WTC11 (cell line): ENCODE data around the gene IMPDH1.

Experiments
- FOXP4 ChIP-seq: sonication (generic); formaldehyde crosslinking; IDR thresholded peaks from 2 replicates; pipeline ENCODE4 v1.8.0; 2022; ENCODE audit warnings: mild to moderate bottlenecking, missing genetic modification reagents
- MYBL2 ChIP-seq: sonication (generic); formaldehyde crosslinking; IDR thresholded peaks from 2 replicates; pipeline ENCODE4 v1.8.1; 2023; ENCODE audit warnings: mild to moderate bottlenecking, moderate library complexity, missing genetic modification reagents
- RELA ChIP-seq: sonication (generic); formaldehyde crosslinking; IDR thresholded peaks from 2 replicates; pipeline ENCODE4 v1.8.1; 2022; ENCODE audit warnings: missing genetic modification reagents, mild to moderate bottlenecking, borderline replicate concordance
- USF1 ChIP-seq: sonication (generic); formaldehyde crosslinking; IDR thresholded peaks from 2 replicates; pipeline ENCODE4 v1.8.0; 2022; ENCODE audit warnings: mild to moderate bottlenecking, missing genetic modification reagents
- ZNF121 ChIP-seq: sonication (generic); formaldehyde crosslinking; IDR thresholded peaks from 2 replicates; pipeline ENCODE4 v1.8.0; 2023; ENCODE audit warnings: missing genetic modification reagents
- ZNF232 ChIP-seq: sonication (generic); formaldehyde crosslinking; IDR thresholded peaks from 2 replicates; pipeline ENCODE4 v1.8.0; 2022; ENCODE audit warnings: mild to moderate bottlenecking, missing genetic modification reagents
- TF ChIP-seq, protein P1 (sequence below): fragments of 200-600 bp; IDR thresholded peaks from 2 replicates; pipeline ENCODE4 v1.8.0; 2022; ENCODE audit warnings: antibody characterized with exemption
- TF ChIP-seq, protein P2 (sequence below): sonication (generic); formaldehyde crosslinking; IDR thresholded peaks from 2 replicates; pipeline ENCODE4 v1.8.1; 2022; ENCODE audit warnings: mild to moderate bottlenecking, missing genetic modification reagents, moderate library complexity, borderline replicate concordance

- TF ChIP-seq, protein P1, sequence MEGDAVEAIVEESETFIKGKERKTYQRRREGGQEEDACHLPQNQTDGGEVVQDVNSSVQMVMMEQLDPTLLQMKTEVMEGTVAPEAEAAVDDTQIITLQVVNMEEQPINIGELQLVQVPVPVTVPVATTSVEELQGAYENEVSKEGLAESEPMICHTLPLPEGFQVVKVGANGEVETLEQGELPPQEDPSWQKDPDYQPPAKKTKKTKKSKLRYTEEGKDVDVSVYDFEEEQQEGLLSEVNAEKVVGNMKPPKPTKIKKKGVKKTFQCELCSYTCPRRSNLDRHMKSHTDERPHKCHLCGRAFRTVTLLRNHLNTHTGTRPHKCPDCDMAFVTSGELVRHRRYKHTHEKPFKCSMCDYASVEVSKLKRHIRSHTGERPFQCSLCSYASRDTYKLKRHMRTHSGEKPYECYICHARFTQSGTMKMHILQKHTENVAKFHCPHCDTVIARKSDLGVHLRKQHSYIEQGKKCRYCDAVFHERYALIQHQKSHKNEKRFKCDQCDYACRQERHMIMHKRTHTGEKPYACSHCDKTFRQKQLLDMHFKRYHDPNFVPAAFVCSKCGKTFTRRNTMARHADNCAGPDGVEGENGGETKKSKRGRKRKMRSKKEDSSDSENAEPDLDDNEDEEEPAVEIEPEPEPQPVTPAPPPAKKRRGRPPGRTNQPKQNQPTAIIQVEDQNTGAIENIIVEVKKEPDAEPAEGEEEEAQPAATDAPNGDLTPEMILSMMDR: no peak
- no peak for TF ChIP-seq ZNF121 (CRISPR knock-in tag)
- TF ChIP-seq FOXP4: no peak
- TF ChIP-seq MYBL2 (CRISPR knock-in tag): no peak
- no peak for TF ChIP-seq USF1 (CRISPR knock-in tag)
- TF ChIP-seq, protein P2, sequence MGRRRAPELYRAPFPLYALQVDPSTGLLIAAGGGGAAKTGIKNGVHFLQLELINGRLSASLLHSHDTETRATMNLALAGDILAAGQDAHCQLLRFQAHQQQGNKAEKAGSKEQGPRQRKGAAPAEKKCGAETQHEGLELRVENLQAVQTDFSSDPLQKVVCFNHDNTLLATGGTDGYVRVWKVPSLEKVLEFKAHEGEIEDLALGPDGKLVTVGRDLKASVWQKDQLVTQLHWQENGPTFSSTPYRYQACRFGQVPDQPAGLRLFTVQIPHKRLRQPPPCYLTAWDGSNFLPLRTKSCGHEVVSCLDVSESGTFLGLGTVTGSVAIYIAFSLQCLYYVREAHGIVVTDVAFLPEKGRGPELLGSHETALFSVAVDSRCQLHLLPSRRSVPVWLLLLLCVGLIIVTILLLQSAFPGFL: no peak
- no peak for TF ChIP-seq ZNF232 (CRISPR knock-in tag)
- TF ChIP-seq RELA (CRISPR knock-in tag): no peak
Measured at GRCh38 chr7:128383776-128384175, 26.0 kb downstream of the IMPDH1 start.
